NCI-H524 treated with DMSO at 0.1 percent for 48 hours (cell line): ENCODE results near the gene SAMD11.

ENCODE experiments used
- DNase-seq: peaks from one replicate; lab custom pipeline; 2025; lab: John Stamatoyannopoulos, UW

SAMD11 gene

GRCh38 chr1:904310-904950 lies 19.3 kb upstream of the SAMD11 start:
- DNase-seq, result no peak

DNA sequence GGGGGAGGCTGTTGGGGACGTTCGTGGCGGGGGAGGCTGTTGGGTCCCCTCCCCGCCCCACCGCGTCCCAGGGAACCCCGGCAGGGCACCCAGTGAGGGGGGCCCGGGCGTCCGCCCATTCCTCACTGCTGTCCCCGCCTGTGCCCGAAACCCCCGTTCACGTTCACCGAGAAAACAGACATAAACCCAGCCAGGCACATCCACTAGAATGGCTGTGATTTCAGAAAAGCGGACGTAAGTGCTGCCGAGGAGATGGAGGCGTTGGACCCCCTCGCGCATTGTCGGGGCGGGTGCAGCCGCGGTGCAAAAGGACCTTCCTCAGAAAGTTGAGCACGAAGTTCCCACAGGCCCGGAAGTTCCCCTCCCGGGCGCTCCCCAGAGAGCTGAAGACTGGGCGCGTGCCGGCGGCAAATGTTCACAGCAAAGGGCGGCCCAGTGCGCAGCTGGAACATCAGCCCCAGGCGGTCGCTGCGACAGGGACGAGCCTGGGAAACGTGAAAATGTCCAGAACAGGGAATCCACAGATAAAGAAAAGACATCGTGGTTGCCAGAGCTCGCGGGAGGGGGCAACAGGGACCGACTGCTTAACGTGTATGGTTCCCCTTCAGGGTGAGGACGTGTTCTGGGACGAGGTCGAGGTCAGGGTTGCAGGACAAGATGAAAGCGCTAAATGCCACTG lies 18.5 kb upstream of the SAMD11 start:
- no peak for DNase-seq

GRCh38 chr1:905811-906599 lies 17.7 kb upstream of the SAMD11 start:
- no peak for DNase-seq

DNA sequence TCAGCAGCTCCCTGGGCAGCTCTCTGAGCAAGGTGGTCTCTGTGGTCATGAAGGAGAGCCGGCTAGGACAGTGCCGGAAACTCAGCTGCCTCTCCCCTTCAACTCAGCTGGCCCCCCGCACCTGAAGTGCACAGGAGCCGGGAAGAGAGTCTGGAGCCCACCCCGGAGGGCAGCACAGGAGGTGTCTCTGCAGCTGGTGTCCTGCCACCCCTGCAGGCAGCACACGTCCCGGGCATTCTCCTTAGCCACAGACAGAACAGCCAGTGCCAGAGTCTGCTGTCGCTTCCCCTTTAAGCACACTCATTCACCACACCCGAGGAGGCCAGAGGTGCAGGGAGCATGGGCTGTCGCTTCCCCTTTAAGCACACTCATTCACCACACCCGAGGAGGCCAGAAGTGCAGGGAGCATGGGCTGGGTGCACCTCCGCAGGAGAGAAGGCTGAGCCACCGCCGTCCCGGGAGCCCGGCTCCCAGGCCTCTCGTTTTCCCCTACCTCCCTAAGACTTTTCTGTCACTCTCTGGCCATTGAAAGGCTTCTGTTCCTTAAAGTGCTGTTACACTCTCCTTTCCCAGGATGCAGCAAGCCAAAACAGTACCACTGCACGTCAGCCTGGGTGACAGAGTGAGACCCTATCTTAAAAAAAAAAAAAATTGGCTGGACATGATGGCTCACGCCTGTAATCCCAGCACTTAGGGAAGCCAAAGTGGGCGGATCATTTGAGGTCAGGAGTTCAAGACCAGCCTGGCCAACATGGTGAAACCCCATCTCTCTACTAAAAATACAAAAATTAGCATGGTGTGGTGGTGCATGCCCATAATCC lies 16.9 kb upstream of the SAMD11 start:
- DNase-seq, result no peak

GRCh38 chr1:907611-908451 lies 15.9 kb upstream of the SAMD11 start:
- no peak for DNase-seq

DNA sequence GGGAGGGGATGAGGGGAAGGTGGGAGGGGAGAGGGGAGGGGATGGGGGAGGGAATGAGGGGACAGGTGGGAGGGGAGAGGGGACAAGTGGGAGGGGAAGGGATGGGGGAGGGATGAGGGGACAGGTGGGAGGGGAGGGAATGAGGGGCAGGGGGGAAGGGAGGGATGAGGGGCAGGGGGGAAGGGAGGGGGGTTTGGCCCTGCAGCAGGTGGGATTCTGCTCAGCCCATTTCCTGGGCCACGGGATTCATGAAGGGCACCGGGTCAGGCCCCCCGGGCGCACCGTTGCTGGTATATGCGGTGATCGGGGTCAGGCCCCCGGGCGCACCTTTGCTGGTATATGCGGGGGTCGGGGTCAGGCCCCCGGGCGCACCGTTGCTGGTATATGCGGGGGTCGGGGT lies 15.1 kb upstream of the SAMD11 start:
- DNase-seq, result no peak

DNA sequence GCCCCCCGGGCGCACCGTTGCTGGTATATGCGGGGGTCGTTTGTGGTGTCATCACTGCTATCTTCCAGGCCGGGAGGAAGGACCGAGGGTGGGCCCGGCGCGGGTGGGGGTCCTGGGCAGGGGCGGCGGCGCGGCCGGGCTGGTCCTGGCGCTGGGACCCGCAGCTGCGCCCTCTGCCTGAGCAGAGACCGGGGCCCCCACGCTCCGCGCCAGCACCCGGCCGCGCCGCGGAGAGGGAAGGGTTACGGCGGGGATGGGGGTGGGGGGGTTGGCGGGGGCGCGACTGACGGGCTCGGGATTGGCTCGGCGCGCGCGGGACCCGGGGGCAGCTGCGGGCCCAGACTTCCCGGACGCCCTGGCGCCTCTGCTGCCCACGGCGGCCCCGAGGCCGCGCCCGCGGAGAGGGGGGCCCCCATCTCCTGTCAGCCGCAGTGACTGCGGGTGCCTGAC lies 13.8 kb upstream of the SAMD11 start:
- no peak for DNase-seq

GRCh38 chr1:910311-910880 lies 13.3 kb upstream of the SAMD11 start:
- DNase-seq, result no peak

DNA sequence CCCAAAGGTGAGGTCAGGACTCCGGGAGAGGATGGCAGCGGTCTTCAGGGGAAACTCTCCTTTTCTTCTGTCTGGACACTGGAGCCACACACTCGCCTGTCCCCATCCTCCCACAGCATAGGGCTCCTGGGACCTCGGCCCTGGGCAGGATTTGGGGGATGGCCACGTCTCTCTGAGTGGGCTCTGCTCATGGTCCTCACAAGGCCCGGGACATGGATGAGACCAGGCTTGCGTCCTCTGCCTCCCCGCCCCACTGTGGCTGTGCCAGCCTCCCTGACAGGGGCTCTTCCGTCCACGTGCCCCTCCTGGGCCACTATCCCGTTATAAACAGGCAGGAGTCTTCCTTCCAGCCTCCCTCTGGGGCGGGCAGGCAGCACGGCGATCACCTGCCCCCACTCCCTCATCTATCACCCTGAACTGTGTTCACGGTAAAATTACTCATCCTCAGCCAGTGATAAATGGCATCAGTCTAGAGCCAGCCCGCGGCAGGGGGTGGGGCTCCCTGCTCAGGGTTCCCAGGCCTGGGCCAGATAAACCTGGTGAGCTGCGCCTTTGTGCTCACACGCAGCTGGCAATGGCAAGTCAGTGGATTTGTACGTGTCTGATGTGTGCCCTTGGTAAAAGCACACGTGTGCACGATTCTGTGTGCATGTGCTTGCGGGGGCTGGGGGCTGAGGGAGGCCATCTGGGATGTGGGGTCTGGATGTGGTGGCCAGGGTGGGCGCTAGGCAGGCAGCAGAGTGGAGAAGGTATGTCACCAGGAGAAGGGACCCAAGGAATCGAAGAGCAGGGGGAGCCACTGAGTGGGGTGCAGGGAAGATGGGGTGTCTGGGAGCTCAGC lies 12.6 kb upstream of the SAMD11 start:
- no peak for DNase-seq

DNA sequence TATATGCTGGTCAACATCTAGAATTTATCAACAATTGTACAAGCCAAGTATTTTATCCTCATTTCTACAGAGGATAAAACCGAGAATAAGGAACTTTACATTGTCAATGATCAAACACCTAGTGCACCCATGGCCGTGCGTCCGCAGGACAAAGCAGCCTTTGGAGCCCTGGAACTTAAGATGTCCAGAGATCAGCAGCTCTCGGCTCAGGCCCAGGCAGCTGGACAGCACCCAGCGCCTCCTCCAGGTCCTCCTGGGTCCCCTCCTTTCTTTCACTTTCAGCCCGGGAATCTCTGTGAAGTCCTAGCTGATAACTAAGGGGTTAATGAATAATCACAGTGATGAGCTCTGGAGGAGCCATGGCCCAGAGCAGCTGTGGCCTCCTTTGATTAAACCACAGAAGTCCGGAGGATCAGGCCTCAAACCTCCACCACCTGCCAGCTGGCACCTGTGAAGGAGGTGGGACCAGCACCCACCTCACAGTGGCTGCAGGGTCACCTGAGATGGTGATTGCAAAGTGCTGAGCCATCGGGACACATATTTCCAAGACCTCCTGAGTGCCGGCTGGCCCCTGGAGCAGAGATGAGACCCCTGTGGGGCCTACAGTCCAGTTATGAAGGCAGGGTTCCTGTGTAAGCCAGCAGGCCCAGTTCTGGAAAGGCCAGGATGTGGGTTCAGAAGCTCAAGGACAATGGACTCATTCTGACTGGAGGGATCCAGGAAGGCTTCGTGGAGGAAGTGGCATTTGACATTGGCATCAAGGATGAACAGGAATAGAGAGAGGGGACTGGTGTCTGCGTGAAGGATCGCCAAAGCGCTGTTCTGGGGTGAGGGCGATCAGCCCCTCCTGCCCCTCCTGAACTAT lies 11.6 kb upstream of the SAMD11 start:
- DNase-seq, result no peak

DNA sequence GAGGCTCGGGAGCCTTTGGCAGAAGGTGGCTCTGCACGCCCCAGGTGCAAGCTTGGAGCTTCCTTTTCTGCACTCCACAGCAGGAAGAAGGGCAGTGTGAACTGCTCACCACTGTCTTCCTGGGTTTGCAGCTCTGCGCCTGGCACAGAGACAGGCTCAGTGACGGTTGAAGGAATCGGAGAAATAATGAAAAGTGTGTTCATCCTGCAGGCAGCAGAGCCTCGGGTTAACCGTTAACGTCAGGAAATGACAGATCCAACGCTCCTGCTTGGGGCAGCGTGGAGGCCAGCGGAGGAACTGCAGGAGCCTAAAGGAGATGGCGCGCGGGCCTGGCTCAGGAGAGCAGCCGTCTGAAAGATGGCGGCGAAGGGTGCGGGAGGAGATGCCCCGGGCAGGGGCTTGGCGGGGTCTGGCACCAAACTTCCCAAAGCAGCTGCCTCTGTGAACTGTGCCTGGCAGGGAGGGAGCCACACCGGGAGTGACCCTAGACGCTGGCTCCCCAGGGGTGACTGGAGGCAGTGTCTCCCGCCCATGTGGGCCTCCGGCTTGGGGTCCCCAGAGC lies 10.9 kb upstream of the SAMD11 start:
- DNase-seq, result no peak

- no peak for DNase-seq
Observed at GRCh38 chr1:913491-914130, 10.1 kb upstream of the SAMD11 start.

GRCh38 chr1:914131-914890 lies 9.4 kb upstream of the SAMD11 start:
- DNase-seq, result no peak

DNA sequence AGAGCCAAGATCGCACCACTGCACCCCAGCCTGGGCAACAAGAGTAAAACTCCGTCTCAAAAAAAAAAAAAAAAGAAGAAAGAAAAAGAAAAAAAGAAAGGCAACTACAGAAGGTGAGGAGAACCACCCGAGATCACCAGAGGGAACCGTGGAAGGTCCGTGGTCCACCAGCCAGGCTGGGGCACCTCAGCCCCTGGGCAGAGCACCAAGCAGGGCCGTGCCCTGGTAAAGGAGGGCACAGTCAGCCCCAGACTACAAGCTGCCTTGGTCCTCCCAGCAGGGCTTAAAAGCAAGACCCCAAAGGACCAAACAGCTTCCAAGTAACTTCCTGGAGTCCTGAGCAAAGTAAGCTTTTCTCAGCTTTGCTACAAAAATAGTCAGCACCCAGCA lies 8.8 kb upstream of the SAMD11 start:
- DNase-seq, result no peak

- DNase-seq, result no peak
Observed at GRCh38 chr1:915295-916172, 8.2 kb upstream of the SAMD11 start.
